Activated CD8-positive, alpha-beta memory T cell treated with anti-CD3 and anti-CD28 coated beads for 48 hours (primary cell): ENCODE results near the gene CLTCL1.
"Not testable (repeated sequence)": the region's sequence is repeated elsewhere in the genome, so short reads cannot be mapped to it uniquely, and the experiment has no call there.

ENCODE experiments used
- DNase-seq, 3 experiments: peaks; one replicate each; pipeline ENCODE4 v3.0.0-alpha.2; 2020; ENCODE audit warnings: low read depth in 2 of 3, low spot score in 2 of 3

Gene CLTCL1

GRCh38 chr22:19177164-19178064 is 114.1 kb downstream of the CLTCL1 start:
- no peak for DNase-seq

DNA sequence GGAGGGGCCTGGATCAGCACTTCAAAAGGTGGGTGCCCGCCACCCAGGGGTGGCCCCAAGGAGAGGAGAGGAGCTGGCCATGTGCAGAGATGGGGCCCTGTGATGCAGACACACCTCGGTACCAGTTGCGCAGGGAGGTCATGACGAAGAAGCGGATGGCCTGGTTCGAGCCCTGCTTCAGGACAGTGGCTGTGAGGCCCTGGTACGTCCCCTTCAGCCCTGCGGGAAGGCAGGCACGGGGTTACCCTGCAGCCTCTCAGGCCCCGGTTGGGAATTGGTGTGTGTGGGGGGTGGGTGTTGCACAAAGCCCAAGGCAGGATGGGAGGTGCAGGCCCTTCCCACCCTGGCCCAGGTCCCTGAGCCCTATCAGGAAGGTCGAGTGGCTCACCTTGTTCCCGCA is 114.8 kb downstream of the CLTCL1 start:
- DNase-seq = no peak

DNA sequence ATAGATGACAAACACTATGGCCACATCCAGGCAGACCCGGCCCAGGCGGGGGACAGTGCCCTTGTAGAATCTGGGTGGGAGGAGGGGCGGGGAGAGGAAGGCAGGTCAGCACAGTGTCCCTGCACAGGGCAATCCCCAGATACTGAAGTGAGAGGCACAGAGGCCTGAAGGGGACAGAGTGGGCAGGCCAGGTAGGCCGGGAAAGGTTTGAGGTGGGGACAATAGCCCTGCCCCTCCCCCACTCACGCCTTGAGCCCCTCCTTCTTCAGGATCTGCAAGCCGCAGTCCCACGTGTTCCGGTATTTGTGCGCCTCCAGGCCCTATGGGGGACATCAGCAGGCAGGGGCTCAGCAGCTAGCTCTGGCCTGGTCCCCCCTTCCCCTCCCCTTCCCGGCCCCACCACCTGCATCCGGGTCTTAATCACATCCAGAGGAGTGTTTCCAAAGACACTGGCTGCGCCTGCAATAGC is 115.3 kb downstream of the CLTCL1 start:
- no peak for DNase-seq

- no peak for DNase-seq
Observed at GRCh38 chr22:19175602-19176174, 115.8 kb downstream of the CLTCL1 start.

DNA sequence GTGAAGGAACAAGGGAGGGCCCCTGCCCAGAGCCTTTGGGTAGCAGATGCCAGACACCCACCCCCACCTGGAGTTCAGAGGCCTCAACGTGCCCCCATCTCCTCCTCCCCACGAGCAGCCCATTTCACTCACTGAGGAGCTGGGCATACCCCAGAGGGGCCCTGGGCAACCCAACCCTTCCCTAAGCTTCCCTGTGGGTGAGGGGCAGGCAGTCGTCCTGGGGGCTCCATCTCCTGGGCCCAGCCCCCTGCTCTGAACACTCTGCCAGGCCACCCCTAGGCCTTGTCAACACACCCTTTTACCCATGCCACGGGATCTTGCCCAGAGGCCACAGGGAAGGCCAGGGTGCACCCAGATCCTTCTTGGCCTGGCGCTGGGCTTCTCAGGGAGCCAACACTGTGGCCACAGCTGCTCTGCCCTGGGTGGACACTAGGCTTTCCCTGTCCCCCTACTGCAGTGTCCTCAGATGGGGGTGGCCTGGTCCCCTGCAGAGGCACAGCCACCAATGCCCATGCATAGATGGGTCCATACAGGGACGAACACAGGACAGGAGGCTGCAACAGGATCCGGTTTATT is 116.4 kb downstream of the CLTCL1 start:
- no peak for DNase-seq

- no peak for DNase-seq
Observed at GRCh38 chr22:19174106-19175025, 117.2 kb downstream of the CLTCL1 start.

GRCh38 chr22:19173047-19174035 is 118.2 kb downstream of the CLTCL1 start:
- DNase-seq = no peak

GRCh38 chr22:19172213-19173046 is 119.1 kb downstream of the CLTCL1 start:
- DNase-seq = no peak

GRCh38 chr22:19169947-19170318 is 121.6 kb downstream of the CLTCL1 start:
- DNase-seq = no peak

DNA sequence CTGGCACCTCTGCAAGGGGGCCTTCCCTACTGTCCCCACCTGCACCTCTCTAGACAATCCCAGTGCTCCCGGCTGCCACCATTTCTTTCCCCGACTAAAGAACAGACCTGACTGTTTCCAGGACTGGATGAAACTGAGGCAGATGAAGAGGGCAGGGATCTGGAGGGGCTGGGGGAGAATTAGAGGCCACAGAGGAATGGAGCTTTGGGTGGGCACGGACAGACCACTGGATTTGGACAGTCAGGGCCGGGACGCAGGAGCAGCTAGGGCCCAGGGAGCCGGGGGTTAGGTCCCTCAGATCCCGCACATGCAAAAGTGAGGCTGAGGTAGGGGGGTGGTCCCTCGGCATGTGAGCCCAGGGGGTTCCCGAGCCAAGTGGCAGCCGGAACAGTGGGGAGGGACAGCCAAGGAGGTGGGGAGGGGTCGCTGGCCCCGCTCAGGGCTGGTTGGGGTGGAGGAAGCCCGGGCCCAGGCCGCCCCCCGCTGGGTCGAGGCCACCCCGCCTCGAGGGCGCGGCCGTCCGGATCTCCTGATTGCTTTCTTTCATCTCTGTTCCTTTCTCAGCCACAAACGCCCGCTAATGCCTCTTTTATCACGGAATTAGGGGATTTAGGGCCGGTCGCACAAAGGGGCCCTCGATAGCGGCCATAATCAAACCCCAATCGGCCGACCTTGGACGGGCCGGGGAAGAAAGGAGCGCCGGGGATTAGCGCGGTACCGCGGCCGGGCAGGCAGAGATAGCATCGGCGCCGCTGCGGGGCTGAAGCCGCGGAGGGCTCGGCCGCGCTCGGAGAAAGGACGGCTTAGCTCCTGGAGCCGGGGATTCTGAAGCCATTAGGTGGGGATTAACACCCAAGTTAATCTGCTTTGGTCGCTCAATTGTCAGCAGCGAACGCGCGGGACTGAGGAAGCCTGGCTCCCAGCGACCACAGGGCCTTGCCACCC is 122.2 kb downstream of the CLTCL1 start:
- DNase-seq = no peak

- no peak for DNase-seq
Observed at GRCh38 chr22:19168088-19168890, 123.2 kb downstream of the CLTCL1 start.

DNA sequence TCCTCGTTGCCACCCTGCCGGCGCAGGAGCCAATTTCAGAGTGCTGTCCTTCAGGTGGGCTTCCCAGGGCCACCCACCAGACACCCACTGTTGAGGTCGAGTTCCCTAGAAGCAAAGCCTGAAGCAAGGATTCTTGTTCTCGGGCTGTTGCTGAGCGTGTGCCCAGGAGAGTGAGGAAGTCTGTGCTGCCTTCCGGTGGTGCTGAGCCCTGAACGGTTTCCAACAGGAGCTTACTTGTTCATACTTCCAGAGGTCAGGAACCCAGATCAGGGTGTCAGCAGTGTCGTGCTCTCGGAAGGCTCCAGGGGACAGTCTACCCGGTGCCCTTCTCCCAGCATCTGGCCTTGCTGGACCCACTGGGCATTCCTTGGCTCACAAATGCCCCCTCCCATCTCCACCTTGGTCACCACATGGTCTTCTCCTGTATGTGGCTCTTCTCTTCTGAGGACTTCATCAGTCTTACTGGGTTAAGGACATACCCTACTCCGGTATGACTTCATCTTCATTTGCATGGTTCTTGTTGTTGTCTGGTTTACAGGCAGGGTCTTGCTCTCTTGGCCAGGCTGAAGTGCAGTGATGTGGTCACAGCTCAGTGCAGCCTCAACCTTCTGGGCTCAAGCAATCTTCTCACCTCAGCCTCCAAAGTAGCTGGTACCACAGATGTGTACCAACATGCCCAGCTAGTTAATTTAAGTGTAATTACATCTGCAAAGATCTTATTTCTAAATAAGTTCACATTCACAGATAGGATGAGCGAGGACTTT is 124.2 kb downstream of the CLTCL1 start:
- no peak for DNase-seq

- no peak for DNase-seq
Observed at GRCh38 chr22:19166421-19166820, 125.1 kb downstream of the CLTCL1 start.

DNA sequence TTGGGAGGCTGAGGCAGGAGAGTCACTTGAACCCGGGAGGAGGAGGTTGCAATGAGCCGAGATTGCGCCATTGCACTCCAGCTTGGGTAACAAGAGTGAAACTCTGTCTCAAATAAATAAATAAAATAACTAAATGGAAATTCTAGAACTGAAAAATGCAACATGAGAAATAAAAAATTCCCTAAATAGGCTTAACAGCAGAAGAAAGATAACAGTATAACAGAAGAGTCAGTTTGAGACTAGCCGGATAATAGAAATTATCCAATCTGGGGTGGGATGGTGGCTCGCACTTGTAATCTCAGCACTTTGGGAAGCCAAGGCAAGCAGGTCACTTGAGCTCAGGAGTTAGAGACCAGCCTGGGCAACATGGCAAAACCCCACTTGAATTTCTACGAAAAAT is 127.1 kb downstream of the CLTCL1 start:
- DNase-seq = no peak

GRCh38 chr22:19158649-19159048 is 132.9 kb downstream of the CLTCL1 start:
- not testable (repeated sequence) for DNase-seq

GRCh38 chr22:19156109-19156508 is 135.4 kb downstream of the CLTCL1 start:
- DNase-seq = not testable (repeated sequence)
